Measurements from ENCODE around the gene DBF4B. TPM values are rescaled to one million over a fixed set of nuclear protein-coding genes. Genes with fewer than 3 reads are reported as not detected.

DBF4B gene
- total and polyA plus RNA-seq, 10 of the 15 experiments (the other 5 are each of a cell fraction or from before 2014, with no cell fraction given): 2.4 to 24.6 (median 16.9) TPM

DNA sequence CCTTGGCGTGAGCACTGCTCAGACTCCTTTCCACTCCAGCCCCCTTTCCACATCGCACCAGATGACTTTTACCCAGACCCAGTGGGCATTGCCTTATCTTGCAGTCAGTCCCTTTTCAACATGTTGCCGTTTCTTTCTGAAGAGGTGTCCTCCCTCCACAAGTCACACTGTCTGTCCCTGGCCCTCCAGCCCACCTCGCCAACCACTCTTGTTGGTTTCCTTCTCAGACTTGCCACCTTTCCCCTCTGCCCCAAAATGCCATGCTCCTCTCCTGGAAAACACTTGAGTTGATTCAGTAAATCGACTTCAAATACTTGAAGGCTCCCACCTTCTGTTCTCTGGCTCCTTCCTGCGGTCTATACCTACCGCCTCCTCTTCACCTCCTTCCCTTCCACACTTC lies 42.9 kb downstream of the DBF4B start:
- 79% methylated on average over 7 of the region's 7 CpGs for whole genome bisulfite sequencing (ENCODE audit: insufficient coverage, insufficient replicate concordance, low lambda C conversion rate, missing lambda C conversion rate)
- DNase-seq (ENCODE audit: low read depth, low spot score) (no peak), ATAC-seq (no peak), FAIRE-seq (no peak)
- SMC1A ChIA-PET (ENCODE audit: uncharacterized antibody, unreplicated experiment): no interaction called here
- in situ Hi-C loops (cut with MboI) (no loop called here), intact Hi-C loops (cut with micrococcal nuclease; ENCODE audit: unreplicated experiment) (no loop called here)
- Histone ChIP-seq H2AFZ (ENCODE audit: control insufficient read depth, low read depth, low read length) (no peak overlapping the region), H3K9ac (ENCODE audit: control insufficient read depth, insufficient read depth, low read length) (no peak overlapping the region), H3K4me3 (no peak overlapping the region), H3K36me3 (ENCODE audit: control insufficient read depth in 2 of 2, insufficient read depth in 2 of 2, low read length in 1 of 2) (peaks cover 4 to 14% of the 10 kb centered on the region in 2 experiments), H3K79me2 (ENCODE audit: control insufficient read depth, insufficient read depth, low read length) (no peaks in the 10 kb centered on the region), H3K27ac (ENCODE audit: control insufficient read depth, insufficient read depth) (no peak overlapping the region), H4K20me1 (ENCODE audit: control insufficient read depth, insufficient read depth) (no peaks in the 10 kb centered on the region), H3K4me1 (ENCODE audit: control insufficient read depth, insufficient read depth, low read length) (no peaks in the 10 kb centered on the region), H3K9me3 (replicated peaks; ENCODE audit: control insufficient read depth, insufficient read depth, low read length) (no peaks in the 10 kb centered on the region), H3K27me3 (replicated peaks in 1 of 2; ENCODE audit: control insufficient read depth in 2 of 2, insufficient read depth in 2 of 2, low read length in 1 of 2) (no peaks in the 10 kb centered on the region), H3K4me2 (ENCODE audit: control insufficient read depth, insufficient read depth) (no peak overlapping the region)
- RAD21 ChIA-PET (ENCODE audit: unreplicated experiment): no interaction called here
- no TSS peak for BruUV-seq (replicated peaks)
- TF ChIP-seq ZSCAN29 (IDR thresholded peaks at IDR 0.05) (no peak), TBL1XR1 (IDR thresholded peaks at IDR 0.05; ENCODE audit: low read depth, low read length) (no peak), ATF7 (IDR thresholded peaks at IDR 0.05; ENCODE audit: low read depth) (no peak), ZBED1 (IDR thresholded peaks at IDR 0.05; ENCODE audit: borderline replicate concordance) (no peak), SRF (IDR thresholded peaks at IDR 0.05; ENCODE audit: low read depth in 2 of 2, low read length in 2 of 2) (no peak), PML (IDR thresholded peaks at IDR 0.05; ENCODE audit: low read length) (no peak), STAT3 (IDR thresholded peaks at IDR 0.05; ENCODE audit: low read depth, low read length) (no peak), GABPA (IDR thresholded peaks at IDR 0.05; ENCODE audit: low read depth) (no peak), YY1 (IDR thresholded peaks at IDR 0.05; ENCODE audit: low read depth, low read length) (no peak), HDAC2 (IDR thresholded peaks at IDR 0.05) (no peak), EED (IDR thresholded peaks at IDR 0.05; ENCODE audit: low read depth) (no peak)
- TF ChIP-seq, protein P1, sequence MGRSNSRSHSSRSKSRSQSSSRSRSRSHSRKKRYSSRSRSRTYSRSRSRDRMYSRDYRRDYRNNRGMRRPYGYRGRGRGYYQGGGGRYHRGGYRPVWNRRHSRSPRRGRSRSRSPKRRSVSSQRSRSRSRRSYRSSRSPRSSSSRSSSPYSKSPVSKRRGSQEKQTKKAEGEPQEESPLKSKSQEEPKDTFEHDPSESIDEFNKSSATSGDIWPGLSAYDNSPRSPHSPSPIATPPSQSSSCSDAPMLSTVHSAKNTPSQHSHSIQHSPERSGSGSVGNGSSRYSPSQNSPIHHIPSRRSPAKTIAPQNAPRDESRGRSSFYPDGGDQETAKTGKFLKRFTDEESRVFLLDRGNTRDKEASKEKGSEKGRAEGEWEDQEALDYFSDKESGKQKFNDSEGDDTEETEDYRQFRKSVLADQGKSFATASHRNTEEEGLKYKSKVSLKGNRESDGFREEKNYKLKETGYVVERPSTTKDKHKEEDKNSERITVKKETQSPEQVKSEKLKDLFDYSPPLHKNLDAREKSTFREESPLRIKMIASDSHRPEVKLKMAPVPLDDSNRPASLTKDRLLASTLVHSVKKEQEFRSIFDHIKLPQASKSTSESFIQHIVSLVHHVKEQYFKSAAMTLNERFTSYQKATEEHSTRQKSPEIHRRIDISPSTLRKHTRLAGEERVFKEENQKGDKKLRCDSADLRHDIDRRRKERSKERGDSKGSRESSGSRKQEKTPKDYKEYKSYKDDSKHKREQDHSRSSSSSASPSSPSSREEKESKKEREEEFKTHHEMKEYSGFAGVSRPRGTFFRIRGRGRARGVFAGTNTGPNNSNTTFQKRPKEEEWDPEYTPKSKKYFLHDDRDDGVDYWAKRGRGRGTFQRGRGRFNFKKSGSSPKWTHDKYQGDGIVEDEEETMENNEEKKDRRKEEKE (IDR thresholded peaks at IDR 0.05): no peak
- TF ChIP-seq, protein P2, sequence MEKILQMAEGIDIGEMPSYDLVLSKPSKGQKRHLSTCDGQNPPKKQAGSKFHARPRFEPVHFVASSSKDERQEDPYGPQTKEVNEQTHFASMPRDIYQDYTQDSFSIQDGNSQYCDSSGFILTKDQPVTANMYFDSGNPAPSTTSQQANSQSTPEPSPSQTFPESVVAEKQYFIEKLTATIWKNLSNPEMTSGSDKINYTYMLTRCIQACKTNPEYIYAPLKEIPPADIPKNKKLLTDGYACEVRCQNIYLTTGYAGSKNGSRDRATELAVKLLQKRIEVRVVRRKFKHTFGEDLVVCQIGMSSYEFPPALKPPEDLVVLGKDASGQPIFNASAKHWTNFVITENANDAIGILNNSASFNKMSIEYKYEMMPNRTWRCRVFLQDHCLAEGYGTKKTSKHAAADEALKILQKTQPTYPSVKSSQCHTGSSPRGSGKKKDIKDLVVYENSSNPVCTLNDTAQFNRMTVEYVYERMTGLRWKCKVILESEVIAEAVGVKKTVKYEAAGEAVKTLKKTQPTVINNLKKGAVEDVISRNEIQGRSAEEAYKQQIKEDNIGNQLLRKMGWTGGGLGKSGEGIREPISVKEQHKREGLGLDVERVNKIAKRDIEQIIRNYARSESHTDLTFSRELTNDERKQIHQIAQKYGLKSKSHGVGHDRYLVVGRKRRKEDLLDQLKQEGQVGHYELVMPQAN (conservative IDR thresholded peaks at IDR 0.05): no peak
- CTCF ChIA-PET: no interaction called here
- POLR2A ChIA-PET: no interaction called here

All from GM12878 (cell line).